T-cell (primary cell): ENCODE measurements around the gene SCNN1B. TPM values are rescaled to one million over a fixed set of nuclear protein-coding genes. Genes with fewer than 3 reads are reported as not detected.

Experiments used
- ATAC-seq, 4 experiments: fragments of 200-7000 bp in 3 of 4; fragments of 150-1000 bp in 1 of 4; cut with Tn5 transposase; replicated peaks in 1 of 4; 1 replicate in 3 of 4; 2 replicates in 1 of 4; pipeline ENCODE4 v1.10.0; 2021; ENCODE audit warnings: moderate library complexity in 3 of 4, mild to moderate bottlenecking in 2 of 4, moderate number of reproducible peaks in 1 of 4
- CTCF ChIA-PET, 2 donors: fragments of 300-600 bp; sonication (Branson Sonifier 250); formaldehyde crosslinking; loops; one replicate each; lab custom pipeline; 2022; ENCODE audit warnings: antibody characterized with exemption in 2 of 2; lab: Charles Lee
- POLR2A ChIA-PET, 2 donors: fragments of 300-600 bp; sonication (Branson Sonifier 250); formaldehyde crosslinking; loops; one replicate each; lab custom pipeline; 2022; ENCODE audit warnings: antibody characterized with exemption in 2 of 2; lab: Charles Lee
- DNase-seq, 35 experiments: peaks; one replicate each; pipeline versions ENCODE4 v3.0.0 to v3.0.0-alpha.2; 2013 to 2023
- H3K27ac ChIP-seq: one replicate; pipeline ENCODE4 v1.5.1; 2013; ENCODE audit warnings: low read length
- H3K27me3 ChIP-seq, 2 experiments: replicated peaks in 1 of 2; 1 replicate in 1 of 2; 2 replicates in 1 of 2; pipeline versions ENCODE4 v1.6.1 to v1.7.0; 2013; ENCODE audit warnings: low read length in 1 of 2, mixed read lengths in 1 of 2; ENCODE audit not compliant: control insufficient read depth in 2 of 2, insufficient read depth in 2 of 2; ENCODE audit errors: extremely low read depth in 1 of 2
- H3K36me3 ChIP-seq, 2 donors: 1 replicate in 1 of 2; 2 replicates in 1 of 2; pipeline versions ENCODE4 v1.6.1 to v1.7.0; 2013; ENCODE audit warnings: low read length in 1 of 2; ENCODE audit not compliant: control insufficient read depth in 2 of 2, insufficient read depth in 1 of 2; ENCODE audit errors: extremely low read depth in 1 of 2
- H3K4me1 ChIP-seq, 2 experiments: 1 replicate in 1 of 2; 2 replicates in 1 of 2; pipeline versions ENCODE4 v1.6.1 to v1.7.0; 2013; ENCODE audit warnings: low read length in 2 of 2, mixed read lengths in 1 of 2; ENCODE audit not compliant: insufficient read depth in 2 of 2, control insufficient read depth in 1 of 2; ENCODE audit errors: extremely low read depth in 1 of 2
- H3K4me3 ChIP-seq, 2 donors: 1 replicate in 1 of 2; 2 replicates in 1 of 2; pipeline versions ENCODE4 v1.5.1 to v1.7.0; 2013; ENCODE audit warnings: mild to moderate bottlenecking in 2 of 2, low read length in 1 of 2, moderate library complexity in 1 of 2; ENCODE audit not compliant: control insufficient read depth in 1 of 2; ENCODE audit errors: extremely low read depth in 1 of 2
- H3K9me3 ChIP-seq: 2 replicates; pipeline ENCODE4 v1.7.0; 2013
- H3K27ac Mint-ChIP-seq, 2 donors: one replicate each; pipeline ENCODE4 v1.8.0; 2020 to 2021; ENCODE audit warnings: mild to moderate bottlenecking in 2 of 2, mixed read lengths in 2 of 2
- H3K27me3 Mint-ChIP-seq, 2 donors: one replicate each; pipeline ENCODE4 v1.8.0; 2021 to 2022; ENCODE audit warnings: mixed read lengths in 2 of 2
- H3K36me3 Mint-ChIP-seq: one replicate; pipeline ENCODE4 v1.8.0; 2021; ENCODE audit warnings: mixed read lengths
- H3K4me1 Mint-ChIP-seq, 3 donors: one replicate each; pipeline ENCODE4 v1.8.0; 2020 to 2022; ENCODE audit warnings: mixed read lengths in 3 of 3, mild to moderate bottlenecking in 1 of 3
- H3K4me3 Mint-ChIP-seq, 3 donors: one replicate each; pipeline ENCODE4 v1.8.0; 2020 to 2022; ENCODE audit warnings: mild to moderate bottlenecking in 3 of 3, mixed read lengths in 3 of 3, moderate library complexity in 3 of 3
- H3K9me3 Mint-ChIP-seq, 3 donors: one replicate each; pipeline ENCODE4 v1.8.0; 2020 to 2022; ENCODE audit warnings: mixed read lengths in 3 of 3
- WGBS: methylation state at CpG from one replicate; pipeline ENCODE4 v1.1.5; 2013; ENCODE audit warnings: missing lambda C conversion rate; ENCODE audit not compliant: insufficient coverage; 5-methylcytosine and 5-hydroxymethylcytosine counted together
- total RNA-seq, 35 experiments: library from RNA in 6 of 35; stranded (reverse) in 6 of 35; fragments of 120-200 nt in 1 of 35; gene quantifications; one replicate each; pipeline versions ENCODE4 v1.2.1 to v1.2.4 and lab custom pipeline; 2013 to 2026

SCNN1B gene
- total RNA-seq, 5 donors from 2014 or later (not counting 1 experiment from before 2014, with no cell fraction given) = not detected

DNA sequence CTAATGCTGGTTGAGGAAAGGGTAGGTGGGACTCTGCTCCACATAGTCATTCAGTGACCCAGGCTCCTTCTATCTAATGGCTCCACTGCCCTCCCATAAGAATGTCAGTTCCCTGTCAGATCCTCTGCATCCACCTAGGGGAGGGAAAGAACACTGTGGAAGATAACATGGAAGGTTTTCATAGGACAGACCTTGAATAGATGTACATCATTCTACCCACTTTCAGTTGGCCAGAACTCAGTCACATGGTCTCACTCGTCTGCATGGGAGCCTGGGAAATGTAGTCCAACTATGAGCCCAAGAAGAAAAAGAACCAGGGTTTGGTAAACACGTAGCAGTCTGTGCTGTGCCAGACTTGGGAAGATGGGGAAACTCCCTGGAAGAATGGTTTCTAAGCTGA is 27.1 kb upstream of the SCNN1B start:
- POLR2A ChIA-PET = no interaction called here
- H3K27ac ChIP-seq = no peak overlapping the region
- no peaks in the 10 kb centered on the region for H3K36me3 ChIP-seq
- DNase-seq = no peak
- H3K4me1 ChIP-seq = no peaks in the 10 kb centered on the region
- Mint-ChIP-seq H3K27ac (no peak overlapping the region), H3K4me3 (no peak overlapping the region), H3K9me3 (peaks cover 7 to 15% (median 9%) of the 10 kb centered on the region in 3 donors), H3K27me3 (peaks cover 35 to 37% of the 10 kb centered on the region in 2 donors), H3K4me1 (no peaks in the 10 kb centered on the region), H3K36me3 (no peaks in the 10 kb centered on the region)
- H3K27me3 ChIP-seq = peaks cover 0 to 7% of the 10 kb centered on the region in 2 experiments
- no peaks in the 10 kb centered on the region for H3K9me3 ChIP-seq
- ATAC-seq = no peak
- WGBS = 31% methylated on average over 1 of the region's 2 CpGs
- H3K4me3 ChIP-seq = no peak overlapping the region
- CTCF ChIA-PET = no interaction called here

DNA sequence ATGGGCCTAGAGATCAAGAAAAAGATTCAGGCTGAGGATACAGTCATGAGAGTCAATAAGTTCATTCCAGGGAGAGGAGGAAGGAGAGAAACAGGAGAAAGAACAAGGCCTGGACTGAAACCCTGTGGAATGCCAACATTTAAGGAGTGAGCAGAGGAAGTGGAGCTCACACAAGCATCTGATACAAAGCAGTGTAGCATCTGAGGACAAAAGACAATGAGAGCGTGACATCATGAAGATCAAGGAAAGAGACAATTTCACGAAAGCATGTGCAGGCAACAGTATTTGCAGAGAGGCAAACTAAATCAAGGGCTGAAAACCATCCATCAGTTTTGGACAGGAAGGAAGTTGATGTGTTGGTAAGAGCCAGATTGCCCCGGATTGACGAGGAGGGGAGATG is 25.3 kb upstream of the SCNN1B start:
- no peak overlapping the region for H3K4me3 ChIP-seq
- H3K4me1 Mint-ChIP-seq = no peaks in the 10 kb centered on the region
- H3K36me3 ChIP-seq = no peaks in the 10 kb centered on the region
- CTCF ChIA-PET = no interaction called here
- no peak overlapping the region for H3K4me3 Mint-ChIP-seq
- peaks cover 4 to 11% of the 10 kb centered on the region in 2 experiments for H3K27me3 ChIP-seq
- H3K27ac Mint-ChIP-seq = no peak overlapping the region
- H3K36me3 Mint-ChIP-seq = no peaks in the 10 kb centered on the region
- H3K27ac ChIP-seq = no peak overlapping the region
- WGBS = 37% methylated on average over 4 of the region's 4 CpGs
- H3K9me3 Mint-ChIP-seq = peaks cover 2 to 9% (median 7%) of the 10 kb centered on the region in 3 donors
- POLR2A ChIA-PET = no interaction called here
- H3K9me3 ChIP-seq = no peaks in the 10 kb centered on the region
- DNase-seq (no peak), ATAC-seq (no peak)
- H3K4me1 ChIP-seq = no peaks in the 10 kb centered on the region
- H3K27me3 Mint-ChIP-seq = peaks cover 44 to 45% of the 10 kb centered on the region in 2 donors

DNA sequence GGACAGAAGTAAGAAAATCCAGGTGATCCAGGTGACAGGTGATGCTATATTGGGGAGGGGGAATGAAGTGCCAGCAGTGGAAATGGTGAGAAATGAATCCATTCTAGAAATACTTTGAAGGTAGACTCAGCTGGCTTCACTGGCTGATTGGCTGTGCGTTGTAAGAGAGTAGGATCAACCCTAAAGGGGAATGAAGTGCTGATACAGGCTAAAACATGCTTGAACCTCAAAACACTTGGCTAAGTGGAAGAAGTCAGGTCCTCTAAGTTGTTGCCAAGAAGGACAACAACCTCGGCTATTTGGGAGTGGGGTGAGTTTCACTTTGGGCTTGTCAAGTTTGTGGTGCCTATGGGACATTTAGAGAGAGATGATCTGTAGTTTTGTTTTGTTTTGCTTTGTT is 24.1 kb upstream of the SCNN1B start:
- H3K36me3 Mint-ChIP-seq = no peaks in the 10 kb centered on the region
- H3K27me3 Mint-ChIP-seq = peaks cover 45 to 48% of the 10 kb centered on the region in 2 donors
- no peaks in the 10 kb centered on the region for H3K9me3 ChIP-seq
- no peak for DNase-seq
- WGBS = 82% methylated on average over 2 of the region's 2 CpGs
- no peak overlapping the region for H3K4me3 ChIP-seq
- no peak overlapping the region for H3K27ac ChIP-seq
- POLR2A ChIA-PET = no interaction called here
- H3K4me3 Mint-ChIP-seq = no peak overlapping the region
- H3K4me1 ChIP-seq = no peaks in the 10 kb centered on the region
- H3K9me3 Mint-ChIP-seq = peaks cover 0 to 9% (median 7%) of the 10 kb centered on the region in 3 donors
- peaks cover 4 to 14% of the 10 kb centered on the region in 2 experiments for H3K27me3 ChIP-seq
- CTCF ChIA-PET = no interaction called here
- H3K27ac Mint-ChIP-seq = no peak overlapping the region
- no peaks in the 10 kb centered on the region for H3K36me3 ChIP-seq
- no peak for ATAC-seq
- H3K4me1 Mint-ChIP-seq = no peaks in the 10 kb centered on the region

DNA sequence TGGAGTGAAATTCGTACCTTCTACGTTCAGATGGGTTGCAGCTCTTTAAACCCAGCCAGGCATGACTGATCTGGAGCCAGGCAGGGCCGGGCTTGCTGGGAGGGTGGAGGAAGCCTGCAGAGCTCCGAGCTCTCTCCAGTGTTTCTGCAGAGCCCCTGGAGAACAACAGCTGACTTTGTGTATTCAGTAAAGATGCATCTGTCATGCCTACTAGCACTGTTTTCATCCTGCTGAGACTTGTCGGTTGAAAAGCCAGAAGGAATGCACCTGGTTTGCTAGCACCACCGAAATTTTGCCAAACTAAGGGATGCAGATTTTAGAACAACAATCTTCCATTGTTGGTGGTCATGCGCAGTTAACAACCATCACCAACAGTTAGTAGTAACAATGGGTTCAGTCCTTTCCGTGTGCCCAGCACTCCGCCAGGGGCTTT is 22.4 kb upstream of the SCNN1B start:
- no peak overlapping the region for H3K27ac Mint-ChIP-seq
- no peaks in the 10 kb centered on the region for H3K9me3 ChIP-seq
- H3K27me3 ChIP-seq = peaks cover 4 to 15% of the 10 kb centered on the region in 2 experiments
- WGBS = 33% methylated on average over 6 of the region's 9 CpGs
- ChIA-PET CTCF (no interaction called here), POLR2A (interaction anchor here in 1 of 2 donors (0.6 kb wide), 1 partner anchor 277 kb away, joined by 3 read pairs; no protein-coding TSS in a partner anchor)
- no peaks in the 10 kb centered on the region for H3K36me3 Mint-ChIP-seq
- H3K4me1 ChIP-seq = no peaks in the 10 kb centered on the region
- H3K4me3 ChIP-seq = no peak overlapping the region
- H3K9me3 Mint-ChIP-seq = peaks cover 0 to 4% (median 3%) of the 10 kb centered on the region in 3 donors
- ATAC-seq (no peak), DNase-seq (no peak)
- no peak overlapping the region for H3K4me3 Mint-ChIP-seq
- H3K27ac ChIP-seq = no peak overlapping the region
- no peaks in the 10 kb centered on the region for H3K4me1 Mint-ChIP-seq
- no peaks in the 10 kb centered on the region for H3K36me3 ChIP-seq
- H3K27me3 Mint-ChIP-seq = peaks cover 40 to 47% of the 10 kb centered on the region in 2 donors

DNA sequence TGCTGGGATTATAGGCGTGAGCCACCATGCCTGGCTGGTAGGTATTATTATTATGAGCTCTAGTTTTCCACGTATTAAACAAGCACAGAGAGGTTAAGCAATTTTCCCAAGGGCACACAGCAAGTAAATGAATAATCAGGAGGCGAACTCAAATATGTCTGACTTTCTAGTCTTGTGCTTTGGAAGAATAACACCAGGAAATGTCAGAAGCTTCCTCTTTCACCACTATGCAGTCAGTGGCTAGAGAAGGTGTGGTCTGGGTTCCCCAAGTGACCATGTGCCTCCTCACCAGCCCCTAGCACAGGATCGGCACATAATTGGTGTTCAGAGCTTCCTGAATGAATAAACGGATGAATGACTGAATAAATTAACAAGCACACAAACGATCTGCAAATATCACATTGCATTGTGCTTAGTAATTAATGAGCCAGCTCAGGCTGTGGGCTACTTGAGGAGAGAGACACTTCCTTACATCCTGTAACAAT is 21.6 kb upstream of the SCNN1B start:
- Mint-ChIP-seq H3K27me3 (peaks cover 33 to 39% of the 10 kb centered on the region in 2 donors), H3K4me1 (no peaks in the 10 kb centered on the region), H3K36me3 (no peaks in the 10 kb centered on the region), H3K27ac (no peak overlapping the region), H3K4me3 (no peak overlapping the region), H3K9me3 (no peaks in the 10 kb centered on the region)
- no CpG with 5 or more reads among the region's 6 CpGs for WGBS
- Histone ChIP-seq H3K4me3 (no peak overlapping the region), H3K27ac (no peak overlapping the region), H3K9me3 (no peaks in the 10 kb centered on the region), H3K36me3 (no peaks in the 10 kb centered on the region), H3K4me1 (no peaks in the 10 kb centered on the region), H3K27me3 (peaks cover 4 to 21% of the 10 kb centered on the region in 2 experiments)
- ATAC-seq (no peak), DNase-seq (no peak)
- CTCF ChIA-PET = no interaction called here
- POLR2A ChIA-PET = no interaction called here

DNA sequence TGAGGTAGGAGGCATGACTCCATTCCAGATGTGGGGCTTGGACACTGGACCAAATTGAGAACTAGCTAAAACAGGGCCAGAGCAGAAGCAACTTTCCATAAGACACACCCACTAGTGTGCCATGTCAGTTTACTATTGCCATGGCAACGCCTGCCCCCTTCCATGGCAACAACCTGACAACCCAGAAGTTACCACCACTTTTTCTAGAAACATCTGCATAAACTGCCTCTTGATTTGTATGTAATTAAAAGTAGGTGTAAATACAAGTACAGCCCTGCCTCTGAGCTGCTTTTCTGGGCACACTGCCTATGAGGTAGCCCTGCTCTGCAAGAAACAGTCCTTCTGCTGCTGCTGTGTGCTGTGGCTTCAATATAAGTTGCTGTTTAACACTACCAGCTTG is 19.5 kb upstream of the SCNN1B start:
- Histone ChIP-seq H3K36me3 (no peaks in the 10 kb centered on the region), H3K9me3 (no peaks in the 10 kb centered on the region), H3K4me1 (no peaks in the 10 kb centered on the region), H3K27me3 (peaks cover 4 to 19% of the 10 kb centered on the region in 2 experiments), H3K4me3 (no peak overlapping the region), H3K27ac (no peak overlapping the region)
- H3K27me3 Mint-ChIP-seq = peaks cover 27 to 28% of the 10 kb centered on the region in 2 donors
- ChIA-PET CTCF (no interaction called here), POLR2A (no interaction called here)
- no CpG with 5 or more reads among the region's 1 CpG for WGBS
- no peak for DNase-seq
- H3K27ac Mint-ChIP-seq = no peak overlapping the region
- H3K4me1 Mint-ChIP-seq = no peaks in the 10 kb centered on the region
- ATAC-seq = no peak
- no peaks in the 10 kb centered on the region for H3K9me3 Mint-ChIP-seq
- no peaks in the 10 kb centered on the region for H3K36me3 Mint-ChIP-seq
- H3K4me3 Mint-ChIP-seq = no peak overlapping the region
